Measurements from ENCODE around the gene CMPK2.
A peak's percentile ranks its signal among the peaks of the same experiment; 100 is the strongest.
"Not testable (repeated sequence)": the region's sequence is repeated elsewhere in the genome, so short reads cannot be mapped to it uniquely, and the experiment has no call there.

The CMPK2 gene, protein sequence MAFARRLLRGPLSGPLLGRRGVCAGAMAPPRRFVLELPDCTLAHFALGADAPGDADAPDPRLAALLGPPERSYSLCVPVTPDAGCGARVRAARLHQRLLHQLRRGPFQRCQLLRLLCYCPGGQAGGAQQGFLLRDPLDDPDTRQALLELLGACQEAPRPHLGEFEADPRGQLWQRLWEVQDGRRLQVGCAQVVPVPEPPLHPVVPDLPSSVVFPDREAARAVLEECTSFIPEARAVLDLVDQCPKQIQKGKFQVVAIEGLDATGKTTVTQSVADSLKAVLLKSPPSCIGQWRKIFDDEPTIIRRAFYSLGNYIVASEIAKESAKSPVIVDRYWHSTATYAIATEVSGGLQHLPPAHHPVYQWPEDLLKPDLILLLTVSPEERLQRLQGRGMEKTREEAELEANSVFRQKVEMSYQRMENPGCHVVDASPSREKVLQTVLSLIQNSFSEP

DNA sequence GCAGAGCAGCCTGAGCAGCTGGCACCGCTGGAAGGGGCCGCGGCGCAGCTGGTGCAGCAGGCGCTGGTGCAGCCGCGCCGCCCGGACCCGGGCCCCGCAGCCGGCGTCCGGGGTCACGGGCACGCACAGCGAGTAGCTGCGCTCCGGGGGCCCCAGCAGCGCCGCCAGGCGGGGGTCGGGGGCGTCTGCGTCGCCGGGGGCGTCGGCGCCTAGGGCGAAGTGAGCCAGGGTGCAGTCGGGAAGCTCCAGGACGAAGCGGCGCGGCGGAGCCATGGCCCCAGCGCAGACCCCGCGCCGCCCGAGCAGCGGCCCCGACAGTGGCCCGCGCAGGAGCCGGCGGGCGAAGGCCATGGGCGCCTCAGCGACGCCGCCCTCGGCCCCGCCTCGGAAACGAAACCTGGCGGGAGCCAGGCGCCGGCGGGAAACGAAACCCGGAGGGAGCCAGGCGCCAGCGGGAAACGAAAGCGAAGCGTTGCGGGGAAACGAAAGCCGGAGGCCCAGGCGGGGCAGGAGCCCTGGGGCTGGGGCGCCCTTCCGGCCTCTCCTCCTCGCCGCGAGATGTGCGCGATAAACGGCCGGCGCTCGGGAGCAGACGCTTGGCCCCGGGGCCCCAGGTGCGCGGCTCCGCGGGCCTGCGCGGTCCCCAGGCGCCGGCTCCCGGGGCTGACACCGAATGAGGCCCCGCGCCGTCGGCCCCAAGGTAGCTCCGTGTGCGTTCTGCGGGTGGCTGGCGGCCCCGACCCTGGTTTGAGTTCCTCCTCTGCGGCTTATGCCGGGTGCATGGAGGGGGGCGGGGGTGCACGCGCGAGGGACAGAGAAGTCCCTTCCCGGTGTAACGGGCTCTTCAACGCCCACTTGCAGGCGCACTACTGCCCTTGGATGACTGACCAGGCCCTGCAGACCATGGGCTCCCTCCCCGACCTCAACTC is at the start of gene CMPK2:
CMPK2 (minus strand) TSS at position 562 of the 929 bp plus-strand sequence; CDS start at position 351, 211 bp downstream.
- peak; percentile 71 for DNase-seq

DNA sequence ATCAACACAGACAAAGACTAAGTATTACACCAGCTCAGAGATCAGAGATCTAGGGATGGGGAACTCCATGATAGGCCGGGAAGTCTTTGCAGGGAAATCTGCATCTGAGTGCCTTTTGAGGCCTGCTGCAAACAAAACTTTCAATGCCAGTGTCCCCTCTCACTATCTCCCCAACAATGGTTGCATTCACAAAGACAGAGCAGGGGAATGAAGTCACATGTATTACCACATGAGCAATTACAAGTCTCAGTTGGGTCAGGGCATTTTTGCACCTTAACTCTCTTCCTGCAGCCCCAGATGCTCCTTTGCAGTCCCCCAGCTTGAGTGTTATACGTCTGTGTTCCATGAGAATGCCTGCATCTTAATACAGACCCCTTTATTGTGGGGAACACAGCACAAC is 49.7 kb upstream of the CMPK2 start:
- DNase-seq: no peak

DNA sequence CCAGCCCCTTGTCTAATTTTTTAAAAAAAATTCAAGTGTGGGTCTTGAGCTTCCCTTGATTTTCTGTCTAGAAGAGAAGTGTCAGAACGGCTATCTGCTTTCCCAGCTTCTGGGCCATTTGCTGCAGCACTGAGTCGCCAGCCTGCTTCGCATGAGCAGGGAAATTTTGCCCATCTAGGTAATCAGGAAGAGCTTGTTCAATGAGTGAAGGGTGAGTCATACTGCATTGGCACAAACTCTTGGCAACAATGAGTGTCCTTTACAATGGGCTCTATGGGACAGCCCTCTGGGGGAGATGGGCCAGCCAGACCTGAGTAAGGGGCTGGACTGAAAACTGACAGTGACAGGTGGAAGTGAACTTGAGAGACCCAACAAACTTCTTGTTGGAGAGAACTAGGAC is 49.1 kb upstream of the CMPK2 start:
- DNase-seq: no peak

DNA sequence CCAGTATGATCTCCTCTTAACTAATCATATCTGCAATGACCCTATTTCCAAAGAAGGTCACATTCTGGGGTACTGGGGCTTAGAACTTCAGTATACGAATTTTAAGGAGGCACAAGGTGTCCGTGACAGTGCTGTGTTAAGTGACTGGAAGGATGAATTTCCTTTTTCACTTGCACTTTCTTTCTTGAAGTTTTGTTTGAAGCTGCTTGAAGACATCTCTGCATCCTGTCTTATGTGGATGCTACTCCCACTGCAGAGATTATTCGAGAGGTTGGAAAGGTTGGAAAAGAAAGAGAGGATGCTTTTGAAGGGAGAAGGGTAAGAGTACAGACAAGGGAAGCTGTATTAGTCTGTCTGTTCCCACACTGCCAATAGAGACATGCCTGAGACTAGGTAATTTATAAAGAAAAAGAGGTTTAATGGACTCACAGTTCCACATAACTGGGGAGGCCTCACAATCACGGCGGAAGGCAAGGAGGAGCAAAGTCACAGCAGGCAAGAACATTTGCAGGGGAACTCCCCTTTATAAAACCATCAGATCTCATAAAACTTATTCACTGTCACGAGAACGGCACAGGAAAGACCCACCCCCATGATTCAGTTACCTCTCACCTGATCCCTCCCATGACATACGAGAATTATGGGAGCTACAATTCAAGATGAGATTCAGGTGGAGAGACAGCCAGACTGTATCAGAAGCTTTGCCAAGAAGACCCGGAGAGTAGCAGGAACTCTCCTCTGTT is 47.9 kb upstream of the CMPK2 start:
- DNase-seq: no peak

DNA sequence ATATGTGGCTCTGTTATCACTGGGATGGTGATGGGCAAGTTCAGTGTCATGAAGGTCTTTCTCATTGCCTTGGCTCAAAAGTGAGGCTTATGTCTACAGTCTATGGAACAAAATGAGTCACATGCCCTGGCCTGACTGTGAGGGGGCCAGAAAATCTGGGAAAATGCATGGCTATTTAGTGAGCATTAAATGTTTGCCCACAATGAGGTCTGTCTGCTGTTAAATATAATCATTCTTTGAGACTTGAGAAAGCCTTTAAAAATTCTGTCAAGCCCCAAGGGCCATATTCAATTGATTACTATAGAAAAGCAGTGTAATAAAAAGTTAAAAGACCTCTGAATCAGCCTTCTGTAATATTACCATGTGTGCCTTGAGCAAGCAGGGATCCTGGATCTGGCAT is 46.0 kb upstream of the CMPK2 start:
- no peak for DNase-seq

DNA sequence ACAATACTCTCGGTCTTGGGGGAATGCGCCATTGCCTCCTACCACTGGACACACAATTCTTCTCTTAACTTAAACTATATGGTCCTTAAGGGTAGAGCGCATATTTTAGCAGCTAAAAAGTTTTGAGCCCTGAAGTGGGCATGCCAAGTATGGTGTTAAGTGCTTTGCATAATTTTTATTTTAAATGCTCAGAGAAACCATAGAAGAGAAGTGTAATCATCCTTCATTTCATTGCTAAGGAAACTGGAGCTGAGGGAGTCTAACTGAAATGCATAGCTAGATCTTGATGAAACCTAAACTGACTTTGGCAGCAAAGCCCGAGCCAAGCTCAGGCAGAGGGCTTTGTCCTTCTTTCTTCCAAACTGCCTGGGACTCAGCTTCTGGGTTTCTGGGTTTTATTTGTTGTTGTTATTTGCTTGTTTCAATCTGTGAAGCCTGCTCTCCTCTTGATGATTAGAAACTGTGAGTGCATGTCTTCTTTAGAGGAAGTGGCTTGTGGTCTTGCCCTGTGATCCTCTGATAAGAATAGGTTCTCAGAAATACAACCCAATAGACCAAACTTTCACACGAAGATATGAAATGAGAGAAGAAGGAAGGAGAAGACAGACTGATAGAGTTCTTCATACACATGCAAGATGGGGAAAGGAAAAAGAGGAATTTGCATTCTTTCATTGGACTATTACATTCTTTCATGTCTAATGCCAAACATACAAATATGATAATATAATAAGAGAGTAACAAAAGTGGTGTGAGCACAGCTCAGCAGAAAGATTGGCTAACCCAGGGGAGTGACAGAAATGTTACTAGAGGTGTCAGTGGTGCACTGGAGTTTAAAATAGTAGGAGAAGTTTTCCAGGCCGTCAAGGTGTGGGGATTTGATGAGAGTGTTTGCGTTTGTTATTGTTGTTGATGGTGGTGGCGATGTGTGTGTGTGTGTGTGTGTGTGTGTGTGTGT is 44.0 kb upstream of the CMPK2 start:
- DNase-seq: no peak

DNA sequence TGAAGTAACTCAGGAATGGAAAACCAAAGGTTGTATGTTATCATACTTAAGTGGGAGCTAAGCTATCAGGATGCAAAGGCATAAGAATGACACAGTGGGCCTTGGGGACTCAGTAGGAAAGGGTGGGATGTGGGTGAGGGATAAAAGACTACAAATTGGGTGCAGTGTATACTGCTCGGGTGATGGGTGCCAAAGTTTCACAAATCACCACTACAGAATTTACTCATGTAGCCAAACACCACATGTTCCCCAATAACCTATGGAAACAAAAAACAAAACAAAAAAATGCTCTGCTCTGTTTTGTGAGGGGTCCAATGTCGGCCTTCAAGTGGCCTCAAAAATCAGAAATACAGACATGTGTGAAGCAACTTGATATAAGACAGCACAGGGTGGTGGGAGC is 42.6 kb upstream of the CMPK2 start:
- DNase-seq: no peak

DNA sequence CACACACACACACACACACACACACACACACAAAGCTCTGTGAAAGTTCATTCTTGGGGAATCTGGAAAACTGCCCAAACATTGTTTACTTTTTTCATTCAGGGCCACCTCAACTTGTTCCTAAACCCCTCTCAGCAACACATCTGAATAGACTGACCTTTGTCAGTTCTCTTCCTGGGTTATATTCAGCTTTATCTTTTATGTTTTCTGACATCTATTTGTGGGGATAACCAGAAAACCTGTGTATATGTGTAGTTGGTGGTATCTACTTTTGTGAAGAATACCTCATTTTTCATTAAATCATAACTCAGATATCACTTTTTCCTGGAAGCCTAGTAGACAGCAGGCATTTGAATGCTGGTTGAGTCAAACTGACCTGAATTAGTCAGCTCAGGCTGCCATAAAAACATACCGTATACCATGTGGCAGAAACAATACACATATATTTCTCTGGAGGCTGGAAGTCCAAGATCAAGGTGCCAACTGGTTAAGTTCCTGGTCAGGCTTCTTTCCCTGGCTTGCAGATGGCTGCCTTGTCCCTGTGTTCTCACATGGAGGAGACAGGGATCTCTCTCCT is 40.5 kb upstream of the CMPK2 start:
- DNase-seq: no peak

DNA sequence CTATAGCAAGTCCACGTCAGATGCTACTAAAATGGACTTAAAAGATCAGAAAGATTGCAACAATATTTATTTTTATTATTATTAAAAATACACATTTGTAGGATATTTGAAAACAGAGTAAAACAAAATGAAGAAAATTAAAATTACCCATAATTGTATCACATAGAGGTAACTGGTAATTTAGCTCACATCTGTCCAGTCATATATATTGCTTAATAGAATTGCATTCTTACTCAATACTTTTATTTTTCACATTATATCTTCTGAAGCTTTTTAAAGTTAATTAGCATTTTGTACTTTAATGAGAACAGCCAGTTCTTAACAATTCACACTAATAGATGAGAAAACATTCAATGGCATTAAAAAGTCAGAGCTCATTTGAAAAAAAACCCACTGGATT is 40.0 kb upstream of the CMPK2 start:
- no peak for DNase-seq

DNA sequence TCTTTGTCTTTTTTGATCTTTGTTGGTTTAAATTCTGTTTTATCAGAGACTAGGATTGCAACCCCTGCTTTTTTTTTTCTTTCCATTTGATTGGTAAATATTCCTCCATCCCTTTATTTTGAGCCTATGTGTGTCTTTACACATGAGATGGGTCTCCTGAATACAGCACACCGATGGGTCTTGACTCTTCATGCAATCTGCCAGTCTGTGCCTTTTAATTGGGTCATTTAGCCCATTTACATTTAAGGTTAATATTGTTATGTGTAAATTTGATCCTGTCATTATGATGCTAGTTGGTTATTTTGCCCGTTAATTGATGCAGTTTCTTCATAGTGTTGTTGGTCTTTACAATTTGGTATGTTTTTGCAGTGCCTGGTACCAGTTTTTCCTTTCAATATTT is 36.9 kb upstream of the CMPK2 start:
- not testable (repeated sequence) for DNase-seq

DNA sequence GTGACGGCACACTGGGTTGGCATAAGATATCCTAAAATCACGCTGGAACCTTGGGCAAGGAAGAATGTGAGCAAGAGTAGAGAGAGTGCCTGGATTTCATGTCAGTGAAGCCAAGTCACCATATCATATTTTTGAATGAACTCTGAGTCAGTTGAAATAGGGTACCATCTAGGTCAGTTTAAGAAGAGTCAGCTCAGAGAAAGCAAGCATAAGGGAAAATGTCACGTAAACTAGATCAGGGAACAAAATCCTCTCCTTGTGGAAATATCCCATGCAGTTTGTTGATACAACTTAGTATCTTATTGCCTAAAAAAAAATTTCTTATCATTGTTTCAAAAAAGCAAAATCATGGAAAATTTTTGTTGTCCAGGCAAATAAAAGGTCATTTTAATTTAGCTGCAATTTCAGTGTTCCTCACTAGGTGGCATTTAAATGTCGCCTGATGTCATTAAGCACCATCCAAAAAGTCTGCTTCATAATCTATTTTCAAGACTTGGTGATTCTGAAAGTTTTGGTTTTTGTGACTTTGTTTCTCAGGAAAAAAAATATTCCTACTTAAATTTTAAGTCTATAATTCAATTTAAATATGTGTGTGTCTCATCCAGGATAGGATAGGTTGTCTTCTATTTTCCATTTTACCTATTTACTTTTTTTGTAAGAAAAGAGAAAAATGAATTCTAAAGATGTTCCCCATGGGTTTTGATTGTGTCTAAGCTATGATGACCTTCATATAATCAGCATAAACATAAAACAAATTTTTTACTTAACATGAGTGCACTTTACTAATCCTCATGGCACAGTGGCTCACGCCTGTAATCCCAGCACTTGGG is 31.4 kb upstream of the CMPK2 start:
- DNase-seq: no peak

DNA sequence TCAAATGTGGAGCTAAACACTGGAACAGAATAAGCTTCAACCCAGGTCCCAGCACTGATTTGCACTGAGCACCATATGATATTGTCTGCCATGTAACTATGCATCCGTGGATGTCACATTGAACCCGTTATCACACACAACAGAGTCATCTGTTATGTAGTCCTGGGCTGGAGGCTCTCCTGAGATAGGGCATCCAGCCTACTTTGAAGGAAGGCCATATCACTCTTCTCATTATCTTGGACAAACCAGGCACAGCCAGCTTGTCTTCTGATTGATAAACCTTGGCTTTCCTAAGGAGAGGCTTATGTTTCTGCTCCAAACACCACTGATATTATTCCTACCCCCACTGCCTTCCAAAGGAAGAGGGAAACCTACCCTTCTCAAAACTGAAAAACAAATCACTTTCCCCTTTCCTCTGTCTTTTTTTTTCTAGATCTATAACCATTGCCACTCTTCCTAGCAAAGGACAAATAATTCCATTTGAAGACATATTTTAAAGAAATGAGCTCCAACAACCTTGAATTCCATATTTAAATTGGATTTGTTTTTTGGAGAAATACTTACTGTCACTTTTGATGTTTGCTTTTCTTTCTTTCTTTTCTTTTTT is 28.3 kb upstream of the CMPK2 start:
- no peak for DNase-seq

DNA sequence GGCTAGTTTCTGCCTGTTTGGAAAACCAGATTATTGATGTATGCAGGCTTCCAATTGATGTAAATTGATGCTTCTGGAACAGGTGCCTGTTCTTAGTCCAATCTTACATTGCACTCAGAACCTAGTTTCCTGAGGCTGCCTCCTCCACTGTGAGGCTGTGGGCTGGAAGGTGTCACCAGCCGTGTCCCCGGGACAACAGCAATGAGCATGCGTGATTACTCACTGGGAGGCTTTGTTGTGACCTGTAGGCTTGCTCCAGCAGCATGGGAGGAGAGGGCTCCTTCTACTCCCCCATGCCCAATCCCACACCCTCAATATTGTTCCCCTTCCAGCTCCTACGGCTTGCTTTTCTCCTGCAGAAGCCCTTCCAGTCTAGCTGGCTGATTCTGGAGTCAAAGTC is 23.0 kb upstream of the CMPK2 start:
- DNase-seq: no peak

DNA sequence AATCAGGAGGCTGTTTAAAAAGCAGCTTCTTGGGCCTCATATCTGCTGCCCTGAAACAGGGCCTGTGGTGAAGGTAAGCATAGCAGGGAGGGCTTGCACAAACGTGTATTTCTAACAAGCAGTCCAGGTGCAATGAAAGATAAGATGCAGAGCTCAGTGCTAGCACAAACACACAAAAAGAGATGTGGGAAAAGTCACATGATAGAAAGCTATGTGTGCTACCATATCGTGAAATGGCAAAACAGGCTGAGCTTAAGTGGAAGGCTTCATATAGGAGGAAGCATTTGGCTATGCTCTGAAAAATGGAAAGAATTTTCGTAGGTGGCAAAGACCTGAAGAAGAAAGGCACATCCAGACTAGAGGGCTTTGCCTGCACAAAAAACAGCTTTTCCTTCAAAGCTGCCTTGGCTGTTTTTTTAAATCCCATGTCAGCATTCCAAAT is 22.1 kb upstream of the CMPK2 start:
- no peak for DNase-seq

DNA sequence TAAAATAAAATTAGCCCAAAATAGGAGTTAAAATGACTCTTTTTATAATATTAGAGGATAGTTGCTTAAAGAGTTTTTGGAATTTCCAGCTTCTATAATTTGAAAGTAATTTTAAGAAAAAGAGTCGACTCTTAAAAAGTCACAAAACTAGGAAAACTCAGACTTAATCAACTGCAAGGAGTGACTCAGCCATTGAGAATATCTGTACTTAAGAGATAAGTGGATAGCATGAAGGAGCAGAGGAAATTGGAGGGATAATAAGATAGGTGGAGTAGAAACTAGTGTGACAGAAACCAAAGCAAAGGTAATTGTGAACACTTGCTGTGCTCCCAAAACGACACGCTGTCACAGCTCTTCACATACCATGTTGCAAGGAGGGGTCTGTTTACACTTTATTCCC is 20.3 kb upstream of the CMPK2 start:
- no peak for DNase-seq

DNA sequence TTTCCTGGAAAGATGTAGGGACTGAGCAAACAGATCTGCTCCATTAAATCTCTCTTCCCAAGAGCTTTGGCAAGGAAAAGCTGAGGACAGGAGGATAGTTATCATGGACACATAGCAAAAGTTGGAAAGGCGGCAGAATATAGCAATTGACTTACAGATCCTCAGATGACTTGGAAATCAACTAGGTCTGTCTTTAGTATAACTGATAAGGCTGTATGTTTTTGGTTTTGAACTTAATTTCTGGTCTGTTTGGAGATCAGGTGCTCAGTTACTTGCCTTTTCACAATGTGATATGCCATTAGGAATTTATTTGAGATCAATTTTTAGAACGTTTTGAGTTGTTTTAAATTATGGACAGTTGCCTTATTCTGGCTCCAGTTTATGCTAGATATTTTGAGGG is 19.8 kb upstream of the CMPK2 start:
- no peak for DNase-seq

DNA sequence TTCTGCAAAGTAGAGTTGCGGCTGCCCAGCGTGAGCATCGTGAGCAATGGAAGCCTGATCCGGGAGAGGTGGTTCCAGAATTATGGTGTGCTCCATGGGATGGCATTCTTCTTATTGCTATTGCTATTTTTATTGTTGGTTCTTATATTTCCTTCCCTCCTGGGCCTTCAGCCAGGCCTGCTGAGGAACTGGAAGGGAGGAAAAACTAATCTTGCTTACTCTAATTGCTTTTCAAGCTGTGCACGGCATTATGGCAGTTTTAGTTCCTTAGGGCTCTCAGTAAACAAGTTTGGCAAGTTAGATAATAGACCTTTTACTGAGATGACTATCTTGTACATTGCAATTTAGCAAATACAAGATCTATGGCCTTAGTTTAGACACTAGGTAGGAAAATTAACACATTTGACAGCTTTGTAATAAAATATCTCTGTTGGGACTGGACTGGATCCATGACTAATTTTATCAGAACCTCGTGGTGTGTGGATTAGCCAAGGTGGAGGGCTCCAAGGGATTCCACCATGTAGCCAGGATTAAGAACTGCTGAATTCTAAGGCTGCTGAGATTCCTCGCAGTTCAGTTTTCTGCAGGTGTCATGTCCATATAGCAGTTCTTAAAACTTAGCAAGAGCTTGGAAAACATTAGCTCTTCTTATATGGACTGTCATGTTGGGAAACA is 17.9 kb upstream of the CMPK2 start:
- peak; percentile 73 for DNase-seq

DNA sequence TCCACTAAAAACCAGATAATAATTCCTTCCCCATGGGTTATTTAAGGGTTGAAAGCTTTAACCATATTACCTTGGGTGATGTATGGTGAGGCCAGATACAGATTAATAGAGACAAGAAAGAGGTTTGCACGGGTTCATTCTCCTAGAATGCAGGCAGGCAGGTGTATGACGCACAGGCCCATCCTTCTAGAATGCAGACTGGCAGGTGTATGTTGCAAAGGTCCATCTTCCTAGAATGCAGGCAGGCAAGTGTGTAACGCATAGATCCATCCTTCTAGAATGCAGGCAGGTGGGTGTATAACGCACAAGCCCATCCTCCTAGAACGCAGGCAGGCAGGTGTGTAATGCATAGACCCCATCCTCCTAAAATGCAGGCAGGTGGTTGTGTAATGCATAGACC is 15.8 kb upstream of the CMPK2 start:
- no peak for DNase-seq

DNA sequence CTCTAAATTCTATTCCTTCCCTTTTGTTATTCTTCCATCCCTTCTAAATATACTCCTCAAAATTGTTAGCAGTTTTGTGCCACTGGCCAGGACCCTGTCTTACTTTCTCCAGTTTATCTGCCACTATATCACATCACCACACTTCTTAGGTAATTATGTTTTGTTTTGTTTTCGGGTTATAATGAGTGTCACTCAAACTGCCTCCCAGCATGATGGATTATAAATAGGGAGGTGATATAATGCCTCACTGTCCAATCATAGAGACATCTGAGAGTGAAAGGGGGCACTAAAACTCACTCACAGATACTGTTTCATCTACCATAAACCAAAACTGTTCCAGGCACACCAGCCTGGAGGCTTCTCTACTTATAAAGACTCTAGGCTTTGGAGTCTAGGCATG is 15.3 kb upstream of the CMPK2 start:
- DNase-seq: no peak

All from right hindlimb (tissue), 1 donor.